Neuronal stem cell (in vitro differentiated cells): ENCODE data around the gene DPYSL3.
A peak's percentile ranks its signal among the peaks of the same experiment; 100 is the strongest.
"Not testable (repeated sequence)": the region's sequence is repeated elsewhere in the genome, so short reads cannot be mapped to it uniquely, and the experiment has no call there.

Experiments
- DNase-seq: peaks from one replicate; pipeline ENCODE4 v3.0.0-alpha.2; 2013; ENCODE audit warnings: low spot score
- H2AFZ ChIP-seq: one replicate; pipeline ENCODE4 v1.6.1; 2013; ENCODE audit warnings: mild to moderate bottlenecking, low read length, inconsistent platforms
- H2AK5ac ChIP-seq: 2 replicates; pipeline ENCODE4 v1.6.1; 2013; ENCODE audit warnings: low read depth, mild to moderate bottlenecking, inconsistent platforms, low read length, moderate library complexity, mixed read lengths
- H2BK120ac ChIP-seq: 2 replicates; pipeline ENCODE4 v1.6.1; 2013; ENCODE audit warnings: low read depth, mild to moderate bottlenecking, inconsistent platforms, low read length, moderate library complexity, mixed read lengths
- H2BK12ac ChIP-seq: one replicate; pipeline ENCODE4 v1.6.1; 2013; ENCODE audit warnings: low read length, inconsistent platforms
- H2BK15ac ChIP-seq: 2 replicates; pipeline ENCODE4 v1.6.1; 2013; ENCODE audit warnings: mild to moderate bottlenecking, low read length, inconsistent platforms, mixed read lengths
- H2BK5ac ChIP-seq: one replicate; pipeline ENCODE4 v1.6.1; 2013; ENCODE audit warnings: inconsistent platforms, mild to moderate bottlenecking, low read length, moderate library complexity
- H3K14ac ChIP-seq: one replicate; pipeline ENCODE4 v1.6.1; 2013; ENCODE audit warnings: low read length, inconsistent platforms
- H3K18ac ChIP-seq: 2 replicates; pipeline ENCODE4 v1.6.1; 2013; ENCODE audit warnings: low read length, inconsistent platforms
- H3K23ac ChIP-seq: 2 replicates; pipeline ENCODE4 v1.6.1; 2013; ENCODE audit warnings: low read depth, mild to moderate bottlenecking, mixed read lengths, low read length, inconsistent platforms; ENCODE audit not compliant: poor library complexity
- H3K27ac ChIP-seq: replicated peaks from 3 replicates; pipeline ENCODE4 v1.5.1; 2013; ENCODE audit warnings: low read length, inconsistent platforms
- H3K27me3 ChIP-seq, 3 experiments: 2 replicates each; pipeline ENCODE4 v1.6.1; 2013; ENCODE audit warnings: low read length in 3 of 3, mild to moderate bottlenecking in 2 of 3, inconsistent platforms in 1 of 3, low read depth in 1 of 3, mixed read lengths in 1 of 3, moderate library complexity in 1 of 3; ENCODE audit not compliant: control insufficient read depth in 3 of 3, insufficient read depth in 3 of 3
- H3K36me3 ChIP-seq, 2 donors: replicated peaks in 1 of 2; 2 replicates each; pipeline ENCODE4 v1.6.1; 2013; ENCODE audit warnings: low read length in 2 of 2; ENCODE audit not compliant: control insufficient read depth in 2 of 2, insufficient read depth in 2 of 2
- H3K4ac ChIP-seq: 2 replicates; pipeline ENCODE4 v1.6.1; 2013; ENCODE audit warnings: inconsistent platforms, mild to moderate bottlenecking, low read length, moderate library complexity
- H3K4me1 ChIP-seq, 2 donors: 1 replicate in 1 of 2; 2 replicates in 1 of 2; pipeline ENCODE4 v1.6.1; 2013; ENCODE audit warnings: low read length in 2 of 2, low read depth in 1 of 2; ENCODE audit not compliant: control insufficient read depth in 2 of 2, insufficient read depth in 1 of 2
- H3K4me2 ChIP-seq: one replicate; pipeline ENCODE4 v1.6.1; 2013; ENCODE audit warnings: mild to moderate bottlenecking, low read length, inconsistent platforms; ENCODE audit not compliant: insufficient read depth, poor library complexity, severe bottlenecking
- H3K4me3 ChIP-seq, 2 donors: 2 replicates each; pipeline ENCODE4 v1.5.1; 2013; ENCODE audit warnings: low read length in 2 of 2, mild to moderate bottlenecking in 2 of 2, inconsistent platforms in 1 of 2, moderate library complexity in 1 of 2
- H3K79me1 ChIP-seq: one replicate; pipeline ENCODE4 v1.6.1; 2013; ENCODE audit warnings: low read depth, mild to moderate bottlenecking, inconsistent platforms, low read length, moderate library complexity
- H3K9ac ChIP-seq: one replicate; pipeline ENCODE4 v1.6.1; 2013; ENCODE audit warnings: mild to moderate bottlenecking, low read depth, low read length, inconsistent platforms; ENCODE audit not compliant: poor library complexity
- H3K9me3 ChIP-seq, 2 donors: replicated peaks in 1 of 2; 2 replicates each; pipeline versions ENCODE3 to v1.6.1; 2013; ENCODE audit warnings: low read length in 2 of 2, mild to moderate bottlenecking in 2 of 2, inconsistent platforms in 1 of 2, low read depth in 1 of 2, mixed read lengths in 1 of 2, moderate library complexity in 1 of 2; ENCODE audit not compliant: control insufficient read depth in 2 of 2, insufficient read depth in 1 of 2
- H4K8ac ChIP-seq: one replicate; pipeline ENCODE4 v1.6.1; 2013; ENCODE audit warnings: low read depth, mild to moderate bottlenecking, inconsistent platforms, low read length, moderate library complexity
- H4K91ac ChIP-seq: one replicate; pipeline ENCODE4 v1.6.1; 2013; ENCODE audit warnings: low read length, low read depth, mild to moderate bottlenecking, inconsistent platforms; ENCODE audit not compliant: poor library complexity
- WGBS, 2 donors: extraction: QIAGEN DNeasy Blood & Tissue Kit; methylation state at CpG; one replicate each; pipeline ENCODE4 v1.1.7; 2013; ENCODE audit warnings: missing lambda C conversion rate in 2 of 2, mixed read lengths in 1 of 2; ENCODE audit not compliant: insufficient read length in 2 of 2, insufficient replicate concordance in 1 of 2; ENCODE audit errors: extremely low coverage in 2 of 2; 5-methylcytosine and 5-hydroxymethylcytosine counted together

The DPYSL3 gene

DNA sequence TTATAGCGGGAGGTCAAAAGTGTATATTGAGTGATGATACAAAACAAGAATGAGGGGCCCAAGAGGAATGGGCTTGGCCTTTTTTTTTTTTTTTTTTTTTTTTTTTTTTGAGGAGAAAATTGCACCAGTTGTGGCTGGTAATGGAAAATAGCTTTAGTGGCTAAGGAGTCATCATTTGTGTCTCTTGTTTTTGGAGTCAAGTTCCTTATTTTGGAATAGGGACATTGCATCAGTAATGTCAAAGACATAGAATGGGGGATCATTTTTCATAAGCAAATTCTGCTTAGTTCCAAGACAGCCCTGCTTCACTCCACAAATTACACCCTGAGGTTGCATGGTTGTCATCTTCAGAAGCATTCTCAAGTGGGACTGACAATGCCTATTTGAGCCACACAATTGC is 137.7 kb downstream of the DPYSL3 start:
- Histone ChIP-seq H3K27me3 (no peaks in the 10 kb centered on the region), H3K79me1 (no peaks in the 10 kb centered on the region), H2BK5ac (no peak overlapping the region), H2BK12ac (no peak overlapping the region), H3K23ac (no peak overlapping the region), H3K4ac (no peak overlapping the region), H3K27ac (no peak overlapping the region), H4K91ac (no peak overlapping the region), H3K4me3 (no peak overlapping the region), H3K9ac (no peak overlapping the region), H3K9me3 (no peaks in the 10 kb centered on the region), H4K8ac (no peak overlapping the region), H3K4me2 (no peak overlapping the region), H3K14ac (no peak overlapping the region), H3K36me3 (no peaks in the 10 kb centered on the region), H2AFZ (no peak overlapping the region), H2BK15ac (no peak overlapping the region), H3K18ac (no peak overlapping the region), H3K4me1 (no peaks in the 10 kb centered on the region), H2BK120ac (no peak overlapping the region), H2AK5ac (no peak overlapping the region)
- no peak for DNase-seq
- whole genome bisulfite sequencing, 2 donors: no CpG with 5 or more reads among the region's 1 CpG

DNA sequence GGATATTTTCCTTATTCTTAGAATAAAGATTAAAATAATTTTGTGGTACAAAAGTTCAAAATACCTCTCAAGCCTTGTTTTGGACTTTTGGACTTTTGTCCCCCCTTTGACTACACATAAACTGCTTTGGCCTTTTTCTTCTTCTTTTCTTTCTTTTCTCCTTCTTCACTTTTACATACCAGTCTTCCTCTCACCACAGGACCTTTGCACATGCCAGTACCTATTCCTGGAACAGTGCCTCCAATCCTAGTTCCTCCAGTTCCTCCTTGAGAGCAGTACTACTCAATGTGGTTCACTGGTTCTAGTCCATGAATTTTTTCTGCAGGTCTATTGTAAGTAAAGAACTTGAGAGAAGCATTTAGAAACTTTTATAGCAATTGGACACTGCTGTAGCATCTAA is 138.6 kb downstream of the DPYSL3 start:
- no peak overlapping the region for H2BK12ac ChIP-seq
- no peaks in the 10 kb centered on the region for H3K4me1 ChIP-seq
- DNase-seq: no peak
- H4K91ac ChIP-seq: no peak overlapping the region
- no peak overlapping the region for H2BK120ac ChIP-seq
- no peak overlapping the region for H3K27ac ChIP-seq
- no peaks in the 10 kb centered on the region for H3K36me3 ChIP-seq
- no peaks in the 10 kb centered on the region for H3K9me3 ChIP-seq
- no peak overlapping the region for H3K9ac ChIP-seq
- no peak overlapping the region for H3K14ac ChIP-seq
- no peak overlapping the region for H4K8ac ChIP-seq
- H3K27me3 ChIP-seq: no peaks in the 10 kb centered on the region
- H3K18ac ChIP-seq: no peak overlapping the region
- H2AK5ac ChIP-seq: no peak overlapping the region
- H3K79me1 ChIP-seq: no peaks in the 10 kb centered on the region
- no peak overlapping the region for H2AFZ ChIP-seq
- H3K4ac ChIP-seq: no peak overlapping the region
- no peak overlapping the region for H3K4me2 ChIP-seq
- H2BK15ac ChIP-seq: no peak overlapping the region
- no peak overlapping the region for H3K4me3 ChIP-seq
- H2BK5ac ChIP-seq: no peak overlapping the region
- no peak overlapping the region for H3K23ac ChIP-seq

DNA sequence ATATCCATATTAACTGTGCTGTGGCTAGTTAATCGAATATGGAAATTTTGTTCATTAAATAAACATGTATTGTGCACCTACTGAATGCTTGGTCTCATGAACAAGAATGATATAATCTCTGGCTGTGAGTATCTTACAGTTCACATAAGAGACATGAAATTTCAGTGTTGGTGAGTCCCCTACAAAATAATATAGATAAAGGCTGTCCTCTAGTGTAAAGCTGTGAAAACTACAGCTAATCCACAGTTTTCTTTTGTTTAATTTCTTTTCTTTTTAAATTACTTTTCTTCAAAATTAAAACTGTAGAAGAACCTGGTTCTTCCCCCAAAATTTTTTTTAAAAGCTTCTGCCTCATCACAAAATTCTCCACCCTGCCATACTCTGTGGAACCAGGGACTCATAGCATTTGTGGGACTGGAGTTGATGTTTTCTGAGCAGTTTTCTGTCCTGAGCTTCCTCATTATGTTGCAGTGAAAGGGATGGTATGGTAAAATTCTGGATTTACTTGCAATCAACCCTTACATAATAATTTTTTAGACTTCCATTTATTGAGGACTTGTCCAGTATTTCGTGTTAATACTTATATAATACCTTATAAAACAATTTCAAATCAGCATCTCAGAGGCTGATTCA is 140.0 kb downstream of the DPYSL3 start:
- no peak overlapping the region for H4K91ac ChIP-seq

DNA sequence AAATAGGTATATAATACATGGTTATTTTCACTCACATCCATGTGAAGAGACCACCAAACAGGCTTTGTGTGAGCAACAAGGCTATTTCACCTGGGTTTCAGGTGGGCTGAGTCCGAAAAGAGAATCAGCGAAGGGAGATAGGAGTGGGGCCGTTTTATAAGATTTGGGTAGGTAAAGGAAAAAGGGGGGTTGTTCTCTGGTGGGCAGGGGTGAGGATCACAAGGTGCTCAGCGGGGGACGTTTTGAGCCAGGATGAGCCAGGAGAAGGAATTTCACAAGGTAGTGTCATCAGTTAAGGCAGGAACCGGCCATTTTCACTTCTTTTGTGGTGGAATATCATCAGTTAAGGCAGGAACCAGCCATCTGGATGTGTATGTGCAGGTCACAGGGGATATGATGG is 142.5 kb downstream of the DPYSL3 start:
- H4K91ac ChIP-seq, H3K79me1 ChIP-seq, H3K4ac ChIP-seq, H3K4me1 ChIP-seq, H2BK5ac ChIP-seq, DNase-seq, H3K14ac ChIP-seq, H3K18ac ChIP-seq, H3K23ac ChIP-seq, H2AFZ ChIP-seq, H3K4me2 ChIP-seq, H2AK5ac ChIP-seq, H2BK12ac ChIP-seq, H3K9ac ChIP-seq, H2BK120ac ChIP-seq, H3K27ac ChIP-seq, H3K27me3 ChIP-seq, H4K8ac ChIP-seq, H3K9me3 ChIP-seq, H3K36me3 ChIP-seq, H3K4me3 ChIP-seq, H2BK15ac ChIP-seq: not testable (repeated sequence)
- no CpG with 5 or more reads among the region's 6 CpGs for WGBS, 2 donors

More for the DNA sequence above, 140.0 kb downstream of the DPYSL3 start:
- Histone ChIP-seq H3K9me3 (no peaks in the 10 kb centered on the region), H3K27ac (no peak overlapping the region), H2BK15ac (no peak overlapping the region), H3K4me1 (no peaks in the 10 kb centered on the region), H3K18ac (no peak overlapping the region), H3K14ac (no peak overlapping the region), H3K36me3 (no peaks in the 10 kb centered on the region), H2AFZ (peak overlapping the region; percentile 39), H2AK5ac (no peak overlapping the region), H3K27me3 (no peaks in the 10 kb centered on the region), H3K4me2 (no peak overlapping the region), H3K9ac (no peak overlapping the region), H3K4me3 (no peak overlapping the region), H3K4ac (no peak overlapping the region), H3K23ac (no peak overlapping the region), H3K79me1 (no peaks in the 10 kb centered on the region), H2BK12ac (no peak overlapping the region), H4K8ac (no peak overlapping the region), H2BK5ac (no peak overlapping the region), H2BK120ac (no peak overlapping the region)
- no peak for DNase-seq
- WGBS, 2 donors: no CpG with 5 or more reads among the region's 2 CpGs
